GM12878 (cell line): ENCODE measurements around the gene RAB31. TPM values are rescaled to one million over a fixed set of nuclear protein-coding genes. Genes with fewer than 3 reads are reported as not detected.

Experiments
- ATAC-seq: fragments of 200-7000 bp; cut with Tn5 transposase; 3 replicates; pipeline ENCODE4 v1.9.1; 2020; ENCODE audit warnings: mild to moderate bottlenecking, moderate library complexity
- BruUV-seq: library from RNA; stranded (reverse); fragments of 400-500 nt; replicated peaks from 2 replicates; lab custom pipeline; 2021; lab: Mats Ljungman, UMichigan
- CTCF ChIA-PET: fragments of 300-600 bp; sonication (Branson Sonifier 250); formaldehyde crosslinking; extraction: SDS; loops from one replicate; lab custom pipeline; 2021; ENCODE audit warnings: inconsistent platforms; lab: Yijun Ruan, JAX
- POLR2A ChIA-PET: fragments of 350-600 bp; formaldehyde crosslinking; extraction: SDS; loops from one replicate; lab custom pipeline; 2021; ENCODE audit warnings: inconsistent platforms; lab: Charles Lee
- RAD21 ChIA-PET: fragments of 300-600 bp; sonication (Branson Sonifier 250); formaldehyde crosslinking; loops from one replicate; lab custom pipeline; 2023; ENCODE audit warnings: antibody characterized with exemption; ENCODE audit not compliant: unreplicated experiment; lab: Charles Lee
- SMC1A ChIA-PET: fragments of 300-600 bp; sonication (Branson Sonifier 250); formaldehyde crosslinking; loops from one replicate; lab custom pipeline; 2023; ENCODE audit not compliant: unreplicated experiment, uncharacterized antibody; lab: Charles Lee
- DNase-seq: peaks from one replicate; pipeline ENCODE4 v3.0.0-alpha.2; 2011; ENCODE audit warnings: low read depth, low spot score
- FAIRE-seq: peaks from 3 replicates; lab custom pipeline; 2011; peaks lifted over from hg19 to GRCh38; lab: Jason Lieb, UNC
- H2AFZ ChIP-seq: 2 replicates; pipeline ENCODE4 v1.6.0; 2011; ENCODE audit warnings: low read depth, low read length, control low read depth; ENCODE audit not compliant: control insufficient read depth
- H3K27ac ChIP-seq: 2 replicates; pipeline ENCODE4 v1.5.1; 2011; ENCODE audit warnings: control low read depth; ENCODE audit not compliant: control insufficient read depth, insufficient read depth
- H3K27me3 ChIP-seq, 2 experiments: replicated peaks in 1 of 2; 2 replicates each; pipeline versions ENCODE4 v1.6.0 to v1.6.1; 2011; ENCODE audit warnings: low read length in 1 of 2; ENCODE audit not compliant: control insufficient read depth in 2 of 2, insufficient read depth in 2 of 2
- H3K36me3 ChIP-seq, 2 experiments: 2 replicates each; pipeline ENCODE4 v1.5.1; 2011; ENCODE audit warnings: low read length in 1 of 2; ENCODE audit not compliant: control insufficient read depth in 2 of 2, insufficient read depth in 2 of 2
- H3K4me1 ChIP-seq: 2 replicates; pipeline ENCODE4 v1.6.1; 2011; ENCODE audit warnings: mild to moderate bottlenecking, low read length, moderate library complexity, mixed read lengths; ENCODE audit not compliant: control insufficient read depth, insufficient read depth
- H3K4me2 ChIP-seq: 2 replicates; pipeline ENCODE4 v1.6.0; 2011; ENCODE audit warnings: control low read depth; ENCODE audit not compliant: control insufficient read depth, insufficient read depth
- H3K4me3 ChIP-seq: fragments of 200-600 bp; sonication (generic); 2 replicates; pipeline ENCODE4 v1.5.1; 2016
- H3K79me2 ChIP-seq: 2 replicates; pipeline ENCODE4 v1.6.0; 2011; ENCODE audit warnings: low read length; ENCODE audit not compliant: control insufficient read depth, insufficient read depth
- H3K9ac ChIP-seq: 2 replicates; pipeline ENCODE4 v1.8.0; 2011; ENCODE audit warnings: low read length, control low read depth, mixed read lengths; ENCODE audit not compliant: control insufficient read depth, insufficient read depth
- H3K9me3 ChIP-seq: replicated peaks from 3 replicates; pipeline ENCODE4 v1.5.1; 2011; ENCODE audit warnings: mild to moderate bottlenecking, low read length; ENCODE audit not compliant: control insufficient read depth, insufficient read depth
- H4K20me1 ChIP-seq: 2 replicates; pipeline ENCODE4 v1.6.0; 2011; ENCODE audit not compliant: control insufficient read depth, insufficient read depth
- BCL3 ChIP-seq: IDR thresholded peaks from 2 replicates; pipeline ENCODE4 v1.6.1; 2011; ENCODE audit warnings: borderline replicate concordance, low read depth, mild to moderate bottlenecking, moderate library complexity, low read length; ENCODE audit not compliant: insufficient read depth, poor library complexity, severe bottlenecking
- CEBPB ChIP-seq, 2 experiments: fragments of 150-350 bp in 1 of 2; IDR thresholded peaks; 2 replicates each; pipeline ENCODE4 v1.6.1; 2012 to 2014; ENCODE audit warnings: low read depth in 2 of 2, low read length in 2 of 2, borderline replicate concordance in 1 of 2, inconsistent platforms in 1 of 2
- EED ChIP-seq: sonication (generic); IDR thresholded peaks from 2 replicates; pipeline ENCODE4 v1.6.1; 2016; ENCODE audit warnings: antibody characterized with exemption, low read depth
- ETV6 ChIP-seq, 2 experiments: fragments of 450-650 bp in 1 of 2; IDR thresholded peaks in 1 of 2; conservative IDR thresholded peaks in 1 of 2; 2 replicates each; pipeline ENCODE4 v1.6.1; 2014; ENCODE audit warnings: antibody characterized with exemption in 1 of 2, borderline replicate concordance in 1 of 2, low read depth in 1 of 2, mild to moderate bottlenecking in 1 of 2, moderate library complexity in 1 of 2
- GATAD2B ChIP-seq: fragments of 450-650 bp; conservative IDR thresholded peaks from 2 replicates; pipeline ENCODE4 v1.6.1; 2017; ENCODE audit warnings: low read depth, mild to moderate bottlenecking, moderate library complexity
- HDAC6 ChIP-seq: fragments of 200-600 bp; sonication (generic); IDR thresholded peaks from one replicate; pipeline ENCODE4 v1.8.0; 2017; ENCODE audit warnings: antibody characterized with exemption; ENCODE audit not compliant: unreplicated experiment
- IKZF1 ChIP-seq: fragments of 450-650 bp; conservative IDR thresholded peaks from 2 replicates; pipeline ENCODE4 v1.6.1; 2017; ENCODE audit warnings: antibody characterized with exemption, mild to moderate bottlenecking
- MTA2 ChIP-seq: fragments of 450-650 bp; IDR thresholded peaks from 2 replicates; pipeline ENCODE4 v1.6.1; 2016; ENCODE audit warnings: low read depth, mild to moderate bottlenecking, moderate library complexity
- MTA3 ChIP-seq: IDR thresholded peaks from 2 replicates; pipeline ENCODE4 v1.6.1; 2012; ENCODE audit warnings: low read length, inconsistent platforms, borderline replicate concordance
- NBN ChIP-seq: fragments of 450-650 bp; IDR thresholded peaks from 2 replicates; pipeline ENCODE4 v1.6.1; 2016
- PAX8 ChIP-seq: fragments of 450-650 bp; IDR thresholded peaks from 2 replicates; pipeline ENCODE4 v1.6.1; 2017; ENCODE audit warnings: mild to moderate bottlenecking, moderate library complexity
- PRDM15 ChIP-seq: fragments of 450-650 bp; formaldehyde crosslinking; IDR thresholded peaks from 2 replicates; pipeline ENCODE4 v1.4.0; 2020; ENCODE audit warnings: mild to moderate bottlenecking, moderate library complexity
- RELB ChIP-seq: fragments of 450-650 bp; IDR thresholded peaks from 2 replicates; pipeline ENCODE4 v1.6.1; 2017; ENCODE audit warnings: low read depth, mild to moderate bottlenecking, moderate library complexity
- SIX5 ChIP-seq: IDR thresholded peaks from 2 replicates; pipeline ENCODE4 v1.6.1; 2011; ENCODE audit warnings: mild to moderate bottlenecking, low read depth, low read length, moderate library complexity; ENCODE audit not compliant: severe bottlenecking
- STAT1 ChIP-seq: fragments of 450-650 bp; conservative IDR thresholded peaks from 2 replicates; pipeline ENCODE4 v1.6.1; 2014; ENCODE audit warnings: antibody characterized with exemption, mild to moderate bottlenecking
- TAF1 ChIP-seq: IDR thresholded peaks from 2 replicates; pipeline ENCODE4 v1.6.1; 2011; ENCODE audit warnings: mild to moderate bottlenecking, low read depth, low read length, borderline replicate concordance
- TCF3 ChIP-seq: IDR thresholded peaks from 2 replicates; pipeline ENCODE4 v1.6.1; 2012; ENCODE audit warnings: low read depth, mild to moderate bottlenecking, low read length, borderline replicate concordance; ENCODE audit not compliant: insufficient read depth
- whole genome bisulfite sequencing: methylation state at CpG from one replicate; pipeline ENCODE4 v1.1.6; 2016; ENCODE audit warnings: low lambda C conversion rate; ENCODE audit not compliant: insufficient replicate concordance, insufficient coverage; ENCODE audit errors: missing lambda C conversion rate; 5-methylcytosine and 5-hydroxymethylcytosine counted together
- in situ Hi-C: fragments of 300-500 bp; cut with MboI; formaldehyde crosslinking; loops from 9 replicates; pipeline ENCODE4 v1.14.3; 2018; ENCODE audit warnings: mixed read lengths
- intact Hi-C: fragments of 100-400 bp; cut with micrococcal nuclease; formaldehyde crosslinking; loops from one replicate; pipeline ENCODE4 v1.14.2; 2022; ENCODE audit not compliant: unreplicated experiment
- polyA plus RNA-seq, 11 experiments: library from polyadenylated mRNA; depleted of rRNA in 4 of 11; unstranded in 6 of 11; stranded (reverse) in 5 of 11; fragments of >200 nt; fragmentation: Nextera tagmentation in 4 of 11; fragmentation: Illumina TruSeq in 1 of 11; extraction: Ambion mirVana in 4 of 11; extraction: Trizol in 1 of 11; gene quantifications; 1 replicate in 1 of 11; 2 replicates in 10 of 11; pipeline versions ENCODE4 v1.2.1 to v1.2.3, GENCODE V29; 2011 to 2016; ENCODE audit warnings: inconsistent platforms in 2 of 11, missing spikeins in 2 of 11, low read depth in 1 of 11
- total RNA-seq, 4 experiments: library from RNA; depleted of rRNA in 3 of 4; stranded (reverse); fragments of >200 nt in 3 of 4; fragmentation: Illumina TruSeq in 1 of 4; extraction: Trizol in 1 of 4; gene quantifications; 2 replicates each; pipeline versions ENCODE4 v1.2.1 to v1.2.3, GENCODE V29; 2013 to 2021

Gene RAB31
- total and polyA plus RNA-seq, 10 of the 15 experiments (the other 5 are each of a cell fraction or from before 2014, with no cell fraction given), result 0.80 to 23.3 (median 12.2) TPM

GRCh38 chr18:9839853-9840252 is 131.8 kb downstream of the RAB31 start:
- H3K4me3 ChIP-seq, result no peak overlapping the region
- intact Hi-C loops (no loop called here), in situ Hi-C loops (loop anchor here (5.0 kb wide), 1 partner anchor 52 kb away; no protein-coding TSS in a partner anchor)
- H3K9ac ChIP-seq, result no peak overlapping the region
- CTCF ChIA-PET, result no interaction called here
- POLR2A ChIA-PET, result no interaction called here
- 82% methylated on average over 10 of the region's 10 CpGs for WGBS
- no peak for ATAC-seq
- RAD21 ChIA-PET, result no interaction called here
- no peaks in the 10 kb centered on the region for H3K36me3 ChIP-seq
- SMC1A ChIA-PET, result no interaction called here
- H2AFZ ChIP-seq, result no peak overlapping the region
- H4K20me1 ChIP-seq, result no peaks in the 10 kb centered on the region
- H3K9me3 ChIP-seq, result no peaks in the 10 kb centered on the region
- H3K27ac ChIP-seq, result no peak overlapping the region
- H3K4me1 ChIP-seq, result no peaks in the 10 kb centered on the region
- DNase-seq, result no peak
- peaks cover 0 to 4% of the 10 kb centered on the region in 2 experiments; a peak in 2 of 4 replicates for H3K27me3 ChIP-seq
- H3K79me2 ChIP-seq, result no peaks in the 10 kb centered on the region
- FAIRE-seq, result no peak
- H3K4me2 ChIP-seq, result no peak overlapping the region
- BruUV-seq, result no TSS peak
- TF ChIP-seq PRDM15 (CRISPR knock-in tag), result no peak
- TF ChIP-seq TAF1, result no peak
- TF ChIP-seq ETV6 (conservative IDR thresholded peaks at IDR 0.05 in 1 of 2, IDR thresholded peaks at IDR 0.05 in 1 of 2; ENCODE audit: borderline replicate concordance in 1 of 2, low read depth in 1 of 2), result no peak
- no peak for TF ChIP-seq PAX8
- TF ChIP-seq MTA2, result no peak
- TF ChIP-seq HDAC6, result no peak
- no peak for TF ChIP-seq CEBPB (IDR thresholded peaks at IDR 0.05; ENCODE audit: borderline replicate concordance in 1 of 2, low read depth in 2 of 2, low read length in 2 of 2)
- no peak for TF ChIP-seq TCF3
- TF ChIP-seq MTA3, result no peak
- no peak for TF ChIP-seq SIX5
- TF ChIP-seq IKZF1, result no peak
- TF ChIP-seq BCL3, result no peak
- TF ChIP-seq RELB, result no peak
- TF ChIP-seq GATAD2B, result no peak
- TF ChIP-seq NBN, result no peak
- TF ChIP-seq EED, result no peak
- TF ChIP-seq STAT1, result no peak
